NCI-H524 treated with DMSO at 0.1 percent for 48 hours (cell line): ENCODE data around the gene TIMP2.

Experiments used
- DNase-seq: peaks from one replicate; lab custom pipeline; 2025; lab: John Stamatoyannopoulos, UW

TIMP2 gene

DNA sequence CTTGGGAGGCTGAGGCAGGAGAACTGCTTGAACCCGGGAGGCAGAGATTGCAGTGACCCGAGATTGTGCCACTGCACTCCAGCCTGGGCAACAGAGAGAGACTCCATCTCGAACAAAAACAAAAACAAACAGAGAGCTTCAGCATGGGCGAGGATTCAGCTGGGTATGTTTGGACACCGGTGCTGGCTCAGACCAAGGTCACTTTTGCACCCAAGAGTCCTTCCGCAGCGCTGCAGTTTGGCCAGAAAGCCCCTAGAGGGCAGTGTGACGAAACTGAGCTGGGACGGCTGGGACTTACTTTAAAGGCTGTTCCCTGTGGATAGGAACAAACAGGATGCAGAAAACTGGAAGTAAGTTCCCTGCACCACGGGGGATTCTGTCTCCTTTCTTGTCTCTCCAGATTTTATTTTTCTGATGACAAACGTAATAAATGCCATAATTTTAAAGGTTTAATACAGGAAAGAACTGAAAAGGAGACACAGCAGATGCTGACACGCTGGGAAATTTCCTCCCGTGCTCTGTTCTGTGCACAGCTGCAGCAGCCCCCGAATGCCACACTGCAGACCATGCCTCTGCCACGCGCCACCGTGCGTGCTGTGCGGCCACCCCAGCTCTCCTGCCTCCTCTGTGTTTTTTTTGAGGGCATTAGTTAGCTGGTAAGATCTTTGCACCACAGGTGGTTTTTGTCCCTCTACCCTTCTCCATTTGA is 59.4 kb downstream of the TIMP2 start:
- peak; percentile 60 for DNase-seq

DNA sequence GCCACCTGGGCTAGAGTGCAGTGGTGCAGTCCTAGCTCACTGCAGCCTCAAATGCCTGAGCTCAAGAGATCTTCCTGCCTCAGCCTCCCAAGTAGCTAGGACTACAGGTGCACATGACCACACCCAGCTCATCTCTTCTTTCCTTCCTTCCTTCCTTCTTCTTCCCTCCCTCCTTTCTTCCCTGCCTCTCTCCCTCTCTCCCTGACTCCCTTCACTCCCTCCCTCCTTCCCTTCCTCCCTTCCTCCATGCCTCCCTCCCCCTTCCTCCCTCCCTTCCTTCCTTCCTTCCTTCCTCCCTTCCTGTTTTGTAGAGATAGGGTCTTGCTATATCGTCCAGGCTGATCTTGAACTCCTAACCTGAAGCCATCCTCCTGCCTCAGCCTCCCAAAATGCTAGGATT is 61.1 kb downstream of the TIMP2 start:
- no peak for DNase-seq

DNA sequence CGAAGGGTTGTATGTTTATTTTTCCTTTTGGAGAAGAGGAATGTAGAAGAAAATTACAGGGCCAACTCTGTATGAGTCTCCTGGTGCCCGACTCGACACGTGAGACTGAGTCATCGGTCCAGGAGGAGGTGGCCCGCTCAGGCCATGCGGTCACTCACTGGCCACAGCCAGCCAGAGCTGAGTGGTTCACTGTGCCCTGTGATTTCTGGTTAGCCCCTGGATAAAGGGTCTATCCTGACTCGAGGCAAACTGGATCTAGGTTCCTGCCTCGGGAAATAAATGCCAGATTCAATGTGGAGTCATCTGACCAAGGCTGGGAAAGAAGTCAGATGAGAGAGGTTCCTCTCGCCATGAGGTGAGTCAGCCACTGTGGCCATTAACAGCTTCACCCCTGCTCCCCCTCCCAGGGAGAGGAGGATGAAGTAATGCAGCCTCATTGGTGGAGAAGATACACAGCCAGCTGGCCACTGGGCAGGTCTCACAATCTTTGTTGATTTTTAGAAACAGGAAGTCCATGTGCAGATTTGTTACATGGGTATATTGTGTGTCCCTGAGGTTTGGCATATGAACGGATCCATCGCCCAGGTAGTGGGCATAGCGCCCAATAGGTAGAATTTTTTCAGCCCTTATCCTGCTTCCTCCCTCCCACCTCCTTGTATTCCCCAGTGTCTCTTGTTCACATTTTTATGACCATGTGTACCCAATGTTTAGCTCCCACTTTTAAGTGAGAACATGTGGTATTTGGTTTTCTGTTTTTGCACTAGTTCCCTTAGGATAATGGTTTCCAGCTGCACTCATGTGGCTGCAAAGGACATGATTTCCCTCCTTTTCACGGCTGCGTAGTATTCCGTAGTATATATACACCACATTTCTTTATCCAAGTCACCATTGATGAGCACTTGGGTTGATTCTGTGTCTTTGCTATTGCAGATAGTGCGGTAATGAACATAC is 62.8 kb downstream of the TIMP2 start:
- DNase-seq = no peak

DNA sequence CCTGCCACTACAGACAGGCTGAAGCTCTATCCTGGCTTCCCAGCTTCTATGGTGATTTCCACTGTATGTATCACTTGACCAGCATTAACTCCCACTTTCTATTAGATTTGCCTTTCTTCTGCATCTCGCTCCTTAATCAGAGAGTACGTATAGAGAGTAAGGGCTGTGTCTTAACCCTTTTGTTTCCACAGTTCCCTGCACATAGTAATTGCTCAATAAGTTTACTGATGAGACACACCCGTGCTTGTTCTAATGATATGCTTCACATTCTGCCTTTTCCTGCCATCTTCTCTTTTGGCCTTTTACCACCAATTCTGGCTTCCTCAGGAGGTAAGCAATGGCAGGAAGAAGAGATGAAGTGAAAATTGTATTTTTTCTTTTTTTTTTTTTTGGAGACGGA is 64.0 kb downstream of the TIMP2 start:
- DNase-seq = no peak

DNA sequence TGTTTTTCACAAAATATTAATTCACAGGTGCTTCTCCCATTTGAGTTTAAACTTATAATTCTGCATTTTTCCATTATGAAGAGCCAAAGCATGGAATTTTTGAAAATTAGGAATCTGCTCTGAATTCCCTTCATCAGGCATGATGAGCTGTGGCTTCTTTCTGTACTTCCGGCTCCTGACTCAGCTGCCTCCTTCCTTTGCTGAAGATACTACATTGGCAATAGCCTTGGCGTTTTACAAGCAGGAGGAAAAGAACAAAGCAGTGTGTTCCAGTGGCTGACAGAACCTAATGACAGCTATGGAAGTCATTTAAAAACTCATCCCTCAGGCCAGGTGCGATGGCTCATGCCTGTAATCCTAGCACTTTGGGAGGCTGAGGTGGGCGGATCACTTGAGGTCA is 66.1 kb downstream of the TIMP2 start:
- no peak for DNase-seq

DNA sequence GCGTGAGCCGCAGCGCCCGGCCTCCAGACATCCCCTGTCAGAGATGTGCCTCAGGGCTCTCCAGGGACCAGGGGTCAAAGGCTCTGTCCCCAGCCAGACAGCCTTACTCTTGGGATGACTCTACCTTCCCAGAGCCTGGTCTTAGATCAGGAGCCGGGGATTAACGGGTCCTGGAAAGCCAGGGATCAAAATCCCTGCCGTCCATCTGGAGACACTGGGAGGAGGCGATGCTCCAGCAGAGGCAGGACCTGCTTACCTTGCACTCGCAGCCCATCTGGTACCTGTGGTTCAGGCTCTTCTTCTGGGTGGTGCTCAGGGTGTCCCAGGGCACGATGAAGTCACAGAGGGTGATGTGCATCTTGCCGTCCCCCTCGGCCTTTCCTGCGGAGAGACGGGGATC is 67.9 kb downstream of the TIMP2 start:
- DNase-seq = no peak

DNA sequence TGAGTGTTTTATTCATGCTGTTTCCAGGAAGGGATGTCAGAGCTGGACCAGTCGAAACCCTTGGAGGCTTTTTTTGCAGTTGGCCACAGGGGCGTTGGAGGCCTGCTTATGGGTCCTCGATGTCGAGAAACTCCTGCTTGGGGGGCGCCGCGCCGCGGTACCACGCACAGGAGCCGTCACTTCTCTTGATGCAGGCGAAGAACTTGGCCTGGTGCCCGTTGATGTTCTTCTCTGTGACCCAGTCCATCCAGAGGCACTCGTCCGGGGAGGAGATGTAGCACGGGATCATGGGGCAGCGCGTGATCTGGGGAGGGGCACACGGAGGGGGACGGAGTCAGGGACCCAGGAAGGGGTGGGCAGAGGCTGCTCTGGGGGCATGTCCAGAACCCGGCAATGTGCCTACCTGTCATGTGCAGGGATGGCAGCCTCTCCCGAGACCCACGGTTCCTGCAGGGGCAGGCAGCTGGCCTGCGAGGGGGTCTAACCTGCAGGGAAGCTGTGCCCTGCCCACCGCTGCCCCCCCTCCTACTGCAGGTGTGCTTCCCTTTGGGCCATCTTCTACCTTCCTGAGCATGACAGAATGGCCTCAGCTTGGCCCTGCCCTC is 69.5 kb downstream of the TIMP2 start:
- DNase-seq = no peak

DNA sequence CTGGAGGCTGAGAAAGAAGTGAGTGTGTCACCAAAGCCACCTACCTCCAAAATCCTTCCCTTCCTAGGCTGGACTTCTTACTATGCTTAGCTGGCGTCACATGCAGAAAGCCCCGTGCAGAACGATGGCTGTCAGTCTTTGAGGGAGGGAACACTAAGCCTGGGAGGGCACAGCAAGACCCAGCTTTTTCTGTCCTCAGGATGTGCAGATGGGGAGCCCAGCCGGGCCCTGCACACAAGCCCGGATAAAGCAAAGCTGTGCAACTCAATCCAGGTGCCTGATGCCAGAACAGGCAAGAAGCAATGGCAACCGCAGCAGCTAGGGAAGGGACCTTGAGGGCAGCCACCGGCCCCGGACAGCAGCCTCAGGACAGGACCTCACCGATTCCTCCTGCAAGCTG is 70.7 kb downstream of the TIMP2 start:
- DNase-seq = no peak

DNA sequence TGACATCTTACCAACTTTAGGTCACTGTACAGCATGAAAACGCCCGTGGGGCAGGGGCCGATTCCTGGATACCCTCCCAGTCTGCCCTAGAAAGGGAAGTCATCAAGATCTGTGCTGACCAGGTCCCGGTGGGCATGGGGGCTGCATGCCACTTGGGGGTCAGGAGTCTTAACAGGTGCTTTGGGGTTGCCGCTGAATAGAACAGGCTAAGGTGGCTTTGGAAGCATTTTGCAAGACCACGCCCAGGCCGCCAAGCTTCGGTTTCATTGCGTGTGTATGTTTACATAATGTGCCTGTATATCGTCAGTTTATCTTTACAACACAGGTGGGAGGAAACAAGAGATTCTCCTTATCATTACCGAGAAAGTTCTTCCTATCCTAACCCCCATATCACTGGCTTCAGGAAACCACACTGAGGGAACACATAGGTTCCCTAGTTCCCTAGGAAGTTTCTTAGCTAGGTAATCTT is 71.2 kb downstream of the TIMP2 start:
- DNase-seq = no peak

DNA sequence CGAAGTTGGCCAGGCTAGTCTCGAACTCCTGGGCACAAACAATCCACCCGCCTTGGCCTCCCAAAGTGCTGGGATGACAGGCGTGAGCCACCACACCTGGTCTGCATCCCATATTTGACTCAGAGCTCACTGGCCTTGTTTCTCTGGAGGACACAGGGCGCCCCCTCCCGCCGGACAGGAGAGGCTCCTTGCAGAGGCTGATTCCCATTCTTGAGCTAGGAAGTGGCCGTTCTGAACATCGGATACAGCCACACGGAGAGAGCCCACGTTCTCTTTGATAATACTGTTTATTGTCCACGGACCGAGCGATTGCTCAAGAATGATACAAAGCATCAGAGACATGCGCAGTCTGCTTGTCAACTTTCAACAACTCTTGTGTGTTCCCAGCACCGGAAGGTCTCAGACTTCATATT is 72.5 kb downstream of the TIMP2 start:
- no peak for DNase-seq

DNA sequence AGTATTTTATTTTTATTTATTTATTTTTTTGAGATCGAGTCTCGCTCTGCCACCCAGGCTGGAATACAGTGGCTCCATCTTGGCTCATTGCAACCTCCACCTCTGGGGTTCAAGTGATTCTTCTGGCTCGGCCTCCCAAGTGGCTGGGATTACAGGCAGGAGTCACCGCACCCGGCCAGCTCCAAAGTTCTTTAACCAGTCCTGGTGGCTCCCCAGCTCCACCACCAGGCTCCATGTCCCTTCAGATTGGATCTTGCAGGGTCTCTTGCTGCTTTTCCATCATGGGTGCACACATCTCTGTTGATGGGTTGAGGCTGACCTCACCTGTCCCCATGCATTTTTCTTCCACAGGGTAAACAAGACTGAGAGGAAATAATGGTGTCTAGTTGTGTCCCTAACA is 76.2 kb downstream of the TIMP2 start:
- no peak for DNase-seq

DNA sequence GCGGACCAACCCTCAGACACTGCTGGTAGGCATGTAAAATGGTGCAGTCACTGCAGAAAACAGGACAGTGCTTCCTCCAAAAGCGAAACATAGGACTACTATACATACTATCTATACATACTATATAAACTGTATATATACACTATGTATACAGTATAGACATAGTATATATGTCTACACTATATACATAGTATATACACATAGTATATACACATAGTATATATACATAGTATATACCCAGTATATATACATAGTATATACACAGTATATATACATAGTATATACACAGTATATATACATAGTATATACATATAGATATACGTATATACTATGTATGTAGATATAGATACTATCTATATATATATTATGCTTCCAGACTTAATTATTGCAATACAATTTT is 78.1 kb downstream of the TIMP2 start:
- DNase-seq = no peak

DNA sequence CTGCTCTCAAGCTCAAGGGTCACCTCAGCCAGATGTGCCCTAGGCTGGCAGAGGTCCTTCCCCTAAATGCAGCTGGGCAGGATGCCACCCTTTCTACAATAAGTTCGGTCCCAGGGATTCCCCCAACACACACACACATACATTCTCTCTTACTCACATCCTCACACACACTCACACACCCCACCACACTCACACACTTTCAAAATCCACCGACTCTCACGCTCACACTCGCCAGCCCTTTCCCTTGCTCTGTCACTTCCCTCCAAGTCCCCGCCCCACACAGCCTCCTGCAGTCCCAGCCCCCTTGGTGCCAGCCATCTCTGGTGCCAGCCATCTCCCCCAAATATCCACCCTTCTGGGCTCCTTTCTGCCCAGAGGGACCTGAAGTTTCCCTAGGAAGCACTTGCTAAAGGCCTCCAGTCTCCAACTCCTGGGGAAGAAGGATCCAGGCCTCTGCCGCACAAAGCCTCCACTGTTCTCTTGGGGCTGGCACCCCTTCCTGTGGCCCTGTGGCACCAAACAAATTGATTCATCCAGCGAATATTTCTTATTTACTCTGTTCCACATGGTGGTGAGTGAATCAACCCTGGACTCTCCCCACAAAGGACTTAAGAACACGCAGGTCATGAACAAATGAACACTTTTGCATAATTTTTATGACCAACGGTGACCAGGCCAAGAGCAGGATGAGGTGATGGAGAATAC is 80.7 kb downstream of the TIMP2 start:
- DNase-seq = no peak

DNA sequence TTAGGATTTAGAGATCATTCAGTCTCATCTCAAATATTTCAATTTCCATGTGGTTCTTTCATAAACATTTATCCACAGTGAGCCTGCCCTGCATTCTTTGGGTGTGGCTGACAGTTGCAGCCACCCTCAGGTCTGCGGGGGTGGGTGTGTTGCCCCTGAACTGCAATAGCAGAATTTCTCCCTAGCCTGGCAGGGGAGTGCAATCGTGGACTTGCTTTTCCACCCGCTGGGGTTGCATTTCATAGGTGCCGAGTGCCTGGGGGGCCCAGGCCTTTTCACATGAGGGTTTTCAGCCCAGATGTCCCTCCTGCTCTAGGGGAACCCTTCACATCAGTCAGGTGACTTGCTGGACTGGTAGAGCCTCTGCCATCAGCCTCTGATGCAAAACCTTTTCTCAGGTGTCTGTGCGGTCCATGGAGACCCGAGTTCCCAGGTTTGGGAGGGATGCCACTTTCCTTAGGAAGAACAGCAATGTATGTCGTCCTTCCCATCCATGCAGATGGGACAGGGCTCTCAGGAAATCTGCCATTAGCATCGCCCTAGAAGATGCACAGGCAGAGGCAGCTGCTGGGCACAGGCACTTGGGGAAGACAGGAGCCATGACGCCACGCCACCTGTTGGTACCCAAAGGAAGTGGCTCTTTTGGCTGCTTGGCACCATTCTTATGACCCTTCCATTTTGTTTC is 82.2 kb downstream of the TIMP2 start:
- peak; percentile 43 for DNase-seq

DNA sequence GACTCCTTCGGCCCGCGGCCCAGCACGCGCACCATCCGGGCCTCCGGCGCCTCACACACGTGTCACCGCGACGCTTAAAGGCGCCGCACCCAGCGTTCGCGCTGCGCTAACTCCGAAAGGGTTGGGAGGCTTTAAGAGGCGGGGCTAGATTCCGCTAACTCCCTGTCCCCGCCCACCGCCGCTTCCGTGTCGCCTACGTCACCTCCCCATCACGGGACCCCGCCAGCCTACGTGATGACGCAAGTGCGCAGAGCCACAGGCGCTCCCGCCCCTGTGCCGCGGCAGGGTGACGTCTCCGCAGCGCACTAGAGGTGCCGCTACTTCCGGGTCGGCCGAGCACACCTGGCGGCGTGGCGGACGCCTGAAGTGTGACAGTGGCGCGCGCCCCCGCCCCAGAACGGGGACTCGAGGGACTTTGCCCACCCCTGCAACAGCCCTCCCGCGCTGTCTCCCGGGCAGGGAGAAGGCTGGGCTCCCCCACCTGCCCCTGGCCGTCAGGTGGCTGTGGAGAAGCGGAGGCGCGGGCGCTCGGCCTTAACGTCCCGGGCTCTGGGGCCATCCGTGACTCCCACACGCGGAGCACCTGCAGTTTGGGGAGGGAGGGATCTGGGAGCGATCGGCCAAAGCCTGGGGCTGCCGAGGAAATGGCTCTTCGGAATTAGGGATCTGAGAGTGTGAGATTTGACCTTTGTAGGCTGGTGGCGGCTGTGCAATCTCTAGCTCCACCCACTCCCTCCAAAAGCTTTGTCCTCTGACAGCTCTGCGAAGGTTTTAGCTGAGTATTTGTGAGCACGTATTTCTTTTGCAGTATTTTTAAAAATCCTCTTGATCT is 84.2 kb downstream of the TIMP2 start, which contains the start of gene USP36:
Gene USP36, minus strand, starts transcription at position 35 of the 832 bp plus-strand sequence. CDS start 4,451 bp downstream, outside the sequence.
- peak; percentile 99 for DNase-seq

DNA sequence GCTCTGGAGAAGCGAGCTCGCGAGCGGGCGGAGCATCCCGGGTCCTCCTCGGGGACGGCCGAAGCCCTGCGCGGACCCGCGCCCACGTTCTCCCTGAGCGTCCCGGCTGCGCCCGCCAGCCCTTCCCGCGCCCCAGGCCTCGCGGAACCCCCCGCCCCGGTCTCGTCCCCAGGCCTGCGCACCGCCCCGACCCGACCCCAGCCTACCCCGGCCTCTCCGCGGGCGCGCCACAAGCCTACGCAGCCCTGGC is 84.7 kb downstream of the TIMP2 start:
- no peak for DNase-seq

DNA sequence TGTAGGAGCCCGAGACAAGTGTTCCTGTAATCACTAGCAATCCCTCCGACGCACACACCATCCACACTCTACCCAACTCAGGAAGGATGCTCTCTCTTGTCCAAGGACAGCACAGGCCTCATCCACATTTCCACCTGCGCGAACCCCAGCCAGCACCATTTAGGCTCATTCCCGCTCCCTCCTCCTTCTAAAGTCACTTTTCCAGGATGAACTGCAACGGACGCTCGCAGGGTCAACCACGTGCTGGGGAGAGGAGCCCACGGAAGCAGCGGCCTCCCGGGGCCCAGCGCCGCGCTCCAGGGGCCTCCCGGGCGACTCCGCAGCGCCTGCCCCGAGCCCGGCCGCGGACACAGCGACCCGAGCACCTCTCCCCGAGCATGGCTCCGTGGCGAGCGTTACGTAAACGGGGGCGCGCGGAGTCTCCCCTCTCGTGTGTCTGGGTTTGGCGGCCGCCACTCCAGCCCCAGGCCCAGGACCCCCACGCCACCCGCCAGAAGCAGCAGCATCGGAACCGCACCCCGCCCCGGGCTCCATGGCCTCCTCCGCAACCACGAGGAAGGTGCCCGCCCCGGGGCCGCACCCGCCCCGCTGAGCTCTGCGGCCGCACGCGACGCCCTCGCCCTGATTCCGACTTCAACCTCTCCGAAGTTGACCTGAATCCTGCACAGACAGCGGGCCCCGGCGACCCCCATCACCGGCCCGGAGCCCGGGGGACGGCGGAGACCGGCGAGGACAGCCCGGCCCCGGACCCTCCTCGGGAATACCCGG is 85.2 kb downstream of the TIMP2 start:
- no peak for DNase-seq

DNA sequence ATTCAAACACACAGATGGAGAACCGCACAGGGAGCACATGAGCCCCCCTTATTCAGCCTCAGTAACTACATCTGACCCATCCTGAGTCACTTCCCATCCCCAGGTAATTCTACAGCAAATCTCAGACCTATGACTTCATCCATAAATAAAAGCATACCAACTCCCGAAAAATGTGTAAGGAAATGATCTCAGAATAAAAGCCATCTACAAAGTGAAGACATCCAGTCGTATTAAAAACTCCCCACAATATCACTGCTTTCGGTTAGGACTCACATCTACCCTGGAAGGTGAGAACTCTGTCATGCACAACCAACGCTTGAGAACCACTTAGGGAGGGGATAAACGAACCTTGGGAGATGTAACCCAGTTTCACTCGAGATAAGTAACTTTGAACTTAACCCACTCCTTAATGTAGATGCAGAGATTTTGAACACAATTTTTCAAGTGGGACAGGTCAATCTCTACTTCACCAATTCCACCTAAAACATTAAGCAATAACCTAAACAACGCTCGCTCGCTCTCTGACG is 85.9 kb downstream of the TIMP2 start:
- DNase-seq = no peak

DNA sequence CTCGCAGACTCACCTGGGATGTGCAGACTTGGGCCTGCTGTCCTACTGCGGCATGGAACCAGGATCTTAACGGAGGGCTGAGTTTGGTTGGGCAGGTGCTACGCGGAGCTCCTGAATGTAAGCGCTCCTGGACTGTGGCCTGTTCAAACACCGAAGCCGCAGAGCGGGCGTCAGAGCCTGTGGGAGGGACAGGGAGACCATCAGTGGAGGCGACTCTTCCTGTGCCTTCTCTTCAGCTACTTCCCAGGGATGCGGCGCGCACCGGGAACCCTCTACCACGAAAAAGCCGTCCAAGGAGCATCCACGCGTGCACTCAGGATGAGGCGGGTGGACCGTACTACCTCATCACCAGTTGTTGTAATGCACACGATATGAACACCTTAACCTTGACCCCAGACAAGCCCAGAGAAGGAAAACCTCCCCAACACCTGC is 86.6 kb downstream of the TIMP2 start:
- no peak for DNase-seq
